Right lobe of liver (tissue), 4 donors: ENCODE measurements around the gene OR2H2.

ENCODE experiments used
- CTCF ChIP-seq, 4 donors: fragments of 200-600 bp in 3 of 4; fragments of 450-650 bp in 1 of 4; IDR thresholded peaks; one replicate each; pipeline versions ENCODE4 v1.5.1 to v1.8.0; 2016 to 2022; ENCODE audit warnings: antibody characterized with exemption in 4 of 4, mild to moderate bottlenecking in 2 of 4
- POLR2A ChIP-seq: fragments of 450-650 bp; IDR thresholded peaks from one replicate; pipeline ENCODE4 v1.6.1; 2017; ENCODE audit warnings: antibody characterized with exemption, mild to moderate bottlenecking
- donor health status: DM: no; HTN: no; CAD: no.
- donor health status: DM: no; HTN: no; CAD: no.
- donor health status: DM: no; HTN: yes; CAD: no.

GRCh38 chr6:29619578-29620160 lies 34.7 kb downstream of the OR2H2 start:
- TF ChIP-seq CTCF (IDR thresholded peaks at IDR 0.05), result no peak
- no peak for TF ChIP-seq POLR2A
